Esophagus (tissue), 2 donors: ENCODE measurements around the gene TEAD3. TPM values are rescaled to one million over a fixed set of nuclear protein-coding genes. Genes with fewer than 3 reads are reported as not detected.
"Not testable (repeated sequence)": the region's sequence is repeated elsewhere in the genome, so short reads cannot be mapped to it uniquely, and the experiment has no call there.

Source experiments
- H3K27ac ChIP-seq, 2 donors: one replicate each; pipeline ENCODE4 v1.5.1; 2013; ENCODE audit warnings: low read depth in 2 of 2, mild to moderate bottlenecking in 2 of 2, inconsistent platforms in 1 of 2, low read length in 1 of 2, moderate library complexity in 1 of 2
- H3K27me3 ChIP-seq, 2 donors: one replicate each; pipeline ENCODE4 v1.6.1; 2013; ENCODE audit warnings: low read length in 2 of 2, control low read depth in 1 of 2, mild to moderate bottlenecking in 1 of 2; ENCODE audit not compliant: insufficient read depth in 2 of 2, control insufficient read depth in 1 of 2
- H3K36me3 ChIP-seq, 2 donors: one replicate each; pipeline ENCODE4 v1.6.1; 2013; ENCODE audit warnings: low read length in 1 of 2; ENCODE audit not compliant: control insufficient read depth in 2 of 2, insufficient read depth in 2 of 2
- H3K4me1 ChIP-seq, 2 donors: one replicate each; pipeline ENCODE4 v1.6.1; 2013; ENCODE audit warnings: low read length in 1 of 2; ENCODE audit not compliant: control insufficient read depth in 2 of 2, insufficient read depth in 2 of 2
- H3K4me3 ChIP-seq, 2 donors: one replicate each; pipeline ENCODE4 v1.5.1; 2013; ENCODE audit warnings: low read length in 2 of 2, mild to moderate bottlenecking in 2 of 2, low read depth in 1 of 2, moderate library complexity in 1 of 2
- H3K9me3 ChIP-seq, 2 donors: one replicate each; pipeline ENCODE4 v1.6.1; 2013; ENCODE audit warnings: mild to moderate bottlenecking in 2 of 2, low read depth in 1 of 2, low read length in 1 of 2, moderate library complexity in 1 of 2; ENCODE audit not compliant: control insufficient read depth in 2 of 2, insufficient read depth in 1 of 2
- WGBS, 2 donors: extraction: QIAGEN DNeasy Blood & Tissue Kit; methylation state at CpG; one replicate each; pipeline ENCODE4 v1.1.7; 2013; 5-methylcytosine and 5-hydroxymethylcytosine counted together
- polyA plus RNA-seq, 2 donors: library from polyadenylated mRNA; stranded (reverse); fragments of 200-250 nt; gene quantifications; one replicate each; pipeline ENCODE4 v1.2.3, GENCODE V29; 2013
- donor health status: healthy with polysubstance abuse.
- donor health status: Bipolar disorder and iron deficiency.

The TEAD3 gene
- polyA plus RNA-seq, 2 donors: 28.6 to 29.1 TPM

DNA sequence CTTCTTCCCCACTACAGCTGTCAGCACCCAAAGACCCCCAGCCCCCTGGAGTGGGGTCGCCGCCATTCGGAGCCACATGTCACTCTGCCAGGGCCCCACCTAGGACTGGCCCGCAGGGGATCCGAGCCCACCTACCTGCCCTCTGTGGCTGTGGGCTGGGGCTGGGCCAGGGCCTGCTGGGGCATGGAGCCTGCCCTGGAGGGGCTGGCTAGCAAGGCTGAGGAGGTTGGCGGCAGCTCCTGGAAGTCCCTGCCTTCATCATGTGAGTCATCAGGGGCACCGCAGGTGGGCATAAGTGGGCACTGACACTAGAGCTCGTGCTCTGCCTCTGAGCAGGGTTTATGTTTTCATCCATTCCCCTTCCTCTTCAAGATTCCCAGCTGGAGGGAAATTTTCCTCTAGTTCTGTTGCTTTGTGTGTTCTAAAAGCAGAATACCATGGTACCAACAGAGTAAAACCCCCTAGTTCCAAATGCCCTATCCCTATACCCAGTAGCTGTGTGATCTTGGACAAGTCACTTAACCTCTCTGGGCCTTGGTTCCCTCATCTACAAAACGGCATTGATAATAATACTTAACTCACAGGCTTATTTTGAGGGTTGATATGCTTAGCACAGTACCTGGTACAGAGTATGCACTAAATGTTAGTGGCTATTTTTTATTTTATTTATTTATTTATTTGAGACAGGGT, 53.4 kb downstream of the TEAD3 start:
- Histone ChIP-seq H3K27me3 (no peaks in the 10 kb centered on the region), H3K4me1 (peaks cover 0 to 4% of the 10 kb centered on the region in 2 donors), H3K27ac (peak overlapping the region in 1 of 2 donors; percentile 15), H3K9me3 (no peaks in the 10 kb centered on the region), H3K36me3 (no peaks in the 10 kb centered on the region), H3K4me3 (no peak overlapping the region)
- 54 to 74% methylated on average over 9 of the region's 9 CpGs for WGBS, 2 donors

- H3K9me3 ChIP-seq: no peaks in the 10 kb centered on the region
- 56 to 65% methylated on average over 5 of the region's 5 CpGs for WGBS, 2 donors
- no peaks in the 10 kb centered on the region for H3K27me3 ChIP-seq
- H3K4me3 ChIP-seq: no peak overlapping the region
- H3K36me3 ChIP-seq: no peaks in the 10 kb centered on the region
- H3K4me1 ChIP-seq: peaks cover 0 to 4% of the 10 kb centered on the region in 2 donors
- no peak overlapping the region for H3K27ac ChIP-seq
Measured at GRCh38 chr6:35442693-35443092, 54.2 kb downstream of the TEAD3 start.

DNA sequence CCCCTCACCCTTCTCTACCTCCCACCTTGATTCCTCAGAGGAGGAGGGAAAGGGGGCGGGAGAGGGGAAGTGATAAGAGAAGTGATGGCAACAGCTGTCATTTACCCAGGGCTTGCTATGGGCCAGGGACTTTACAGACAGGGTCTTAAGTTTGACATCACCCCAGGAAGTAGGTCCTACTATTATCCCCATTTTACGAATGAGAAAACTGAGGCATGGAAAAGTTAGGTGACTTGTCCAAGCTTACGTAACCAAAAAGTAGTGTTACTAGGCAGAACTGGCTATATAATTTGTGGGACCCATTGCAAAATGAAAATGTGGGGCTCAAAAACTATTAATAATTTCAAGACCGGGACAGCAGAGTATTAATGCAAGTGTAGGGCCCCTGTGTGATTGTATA, 55.2 kb downstream of the TEAD3 start:
- 93 to 94% methylated on average over 4 of the region's 4 CpGs for WGBS, 2 donors

GRCh38 chr6:35441205-35441604, 55.7 kb downstream of the TEAD3 start:
- H3K4me1 ChIP-seq: peaks cover 0 to 4% of the 10 kb centered on the region in 2 donors
- H3K27me3 ChIP-seq: no peaks in the 10 kb centered on the region
- H3K27ac ChIP-seq: no peak overlapping the region
- no peak overlapping the region for H3K4me3 ChIP-seq
- H3K36me3 ChIP-seq: no peaks in the 10 kb centered on the region
- 87 to 91% methylated on average over 3 of the region's 3 CpGs for WGBS, 2 donors
- no peaks in the 10 kb centered on the region for H3K9me3 ChIP-seq

More for the DNA sequence above, 55.2 kb downstream of the TEAD3 start:
- H3K4me3 ChIP-seq: no peak overlapping the region
- no peaks in the 10 kb centered on the region for H3K9me3 ChIP-seq
- no peak overlapping the region for H3K27ac ChIP-seq
- H3K36me3 ChIP-seq: no peaks in the 10 kb centered on the region
- H3K27me3 ChIP-seq: no peaks in the 10 kb centered on the region
- H3K4me1 ChIP-seq: peaks cover 0 to 4% of the 10 kb centered on the region in 2 donors

DNA sequence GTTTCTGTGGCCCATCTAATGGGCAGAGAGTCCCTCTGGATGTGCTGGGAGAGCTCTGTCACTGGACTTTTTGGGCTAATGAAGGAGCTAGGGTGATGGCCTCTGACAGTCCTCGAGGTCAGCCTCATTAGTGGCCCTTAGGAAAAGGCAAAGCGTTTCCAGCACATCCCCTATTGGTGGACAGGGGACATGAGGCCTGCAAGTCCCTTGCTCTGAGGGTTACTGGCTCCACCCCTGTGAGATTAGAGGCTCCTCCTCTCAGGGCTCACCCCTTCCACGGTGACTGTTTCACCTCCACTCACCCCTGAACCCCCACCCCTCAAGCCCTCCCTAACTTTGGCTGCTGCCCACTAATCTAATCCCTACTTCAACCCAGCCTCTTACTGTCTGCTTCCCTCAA, 57.6 kb downstream of the TEAD3 start:
- Histone ChIP-seq H3K36me3 (no peaks in the 10 kb centered on the region), H3K27me3 (no peaks in the 10 kb centered on the region), H3K4me3 (no peak overlapping the region), H3K9me3 (no peaks in the 10 kb centered on the region), H3K27ac (no peak overlapping the region), H3K4me1 (peaks cover 0 to 4% of the 10 kb centered on the region in 2 donors)
- 50 to 62% methylated on average over 3 of the region's 3 CpGs for WGBS, 2 donors

DNA sequence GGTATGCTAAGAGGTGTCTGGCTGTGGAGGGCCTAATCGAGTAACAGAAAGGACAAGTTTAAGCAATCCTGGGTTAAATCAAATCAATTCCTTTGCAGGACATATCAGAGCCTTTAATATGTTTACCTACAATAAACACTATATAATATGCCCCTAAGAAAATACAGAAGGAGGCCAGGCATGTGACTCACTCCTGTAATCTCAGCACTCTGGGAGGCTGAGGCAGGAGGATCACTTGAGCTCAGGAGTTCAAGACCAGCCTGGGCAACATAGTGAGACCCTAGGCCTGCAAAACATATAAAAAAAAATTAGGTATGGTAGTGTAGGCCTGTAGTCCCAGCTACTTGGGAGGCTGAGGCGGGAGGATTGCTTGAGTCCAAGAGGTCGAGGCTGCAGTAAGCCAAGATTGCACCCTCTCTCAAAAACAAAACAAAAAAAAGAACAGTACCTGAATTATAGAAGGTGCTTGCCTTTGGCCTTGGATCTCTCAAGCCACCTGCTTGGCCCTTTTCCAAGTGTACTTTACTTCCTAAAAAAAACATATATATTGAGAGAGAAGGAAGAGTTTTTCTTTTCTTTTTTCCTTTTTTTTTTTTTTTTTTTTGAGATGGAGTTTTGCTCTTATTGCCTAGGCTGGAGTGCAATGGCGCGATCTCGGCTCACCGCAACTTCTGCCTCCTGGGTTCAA, 58.4 kb downstream of the TEAD3 start:
- not testable (repeated sequence) for H3K4me1 ChIP-seq, H3K27me3 ChIP-seq, H3K36me3 ChIP-seq, H3K4me3 ChIP-seq, H3K27ac ChIP-seq, H3K9me3 ChIP-seq
- 85 to 96% methylated on average over 7 of the region's 7 CpGs for WGBS, 2 donors

DNA sequence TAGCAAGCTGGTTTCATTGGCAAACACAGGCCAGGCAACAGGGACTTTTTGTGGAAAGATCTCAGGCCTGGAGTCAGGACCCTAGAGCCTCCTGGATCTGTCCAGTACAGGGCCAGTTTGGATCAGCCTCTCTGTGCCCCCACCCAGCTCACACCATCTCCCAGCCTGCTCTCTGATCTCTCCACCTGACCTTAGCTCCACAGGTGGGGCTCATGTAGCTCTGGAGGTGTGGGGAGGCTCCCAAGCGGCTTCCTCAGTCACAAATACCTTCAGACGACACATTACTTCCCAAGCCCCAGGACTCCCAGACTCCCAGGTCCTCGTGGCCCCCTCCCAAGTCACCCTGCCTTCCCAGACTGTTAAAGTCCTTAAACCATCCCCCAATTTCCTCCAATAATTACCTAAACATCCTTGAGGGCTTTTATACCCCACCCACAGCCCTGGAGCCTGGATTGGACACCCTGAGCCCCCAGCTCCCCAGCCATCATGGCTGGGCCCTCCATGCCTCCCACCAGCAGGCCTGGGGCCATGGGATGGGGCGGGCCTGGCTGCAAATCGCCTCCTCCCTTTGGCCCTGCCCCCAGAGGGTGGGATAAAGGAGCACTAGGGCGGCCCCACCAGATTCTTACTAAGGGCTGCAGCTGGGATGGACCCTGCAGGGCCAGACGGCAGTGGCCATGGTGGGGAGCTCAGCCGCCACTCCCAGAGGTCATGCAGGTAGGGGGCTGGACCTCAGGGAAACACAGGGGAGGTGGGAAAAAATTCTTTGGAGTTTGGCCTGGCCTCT, 60.6 kb downstream of the TEAD3 start:
- 82 to 84% methylated on average over 8 of the region's 8 CpGs for WGBS, 2 donors
- Histone ChIP-seq H3K36me3 (no peaks in the 10 kb centered on the region), H3K4me3 (no peak overlapping the region), H3K27me3 (no peaks in the 10 kb centered on the region), H3K27ac (no peak overlapping the region), H3K9me3 (no peaks in the 10 kb centered on the region), H3K4me1 (no peaks in the 10 kb centered on the region)

GRCh38 chr6:35435074-35435837, 61.6 kb downstream of the TEAD3 start:
- Histone ChIP-seq H3K9me3 (no peaks in the 10 kb centered on the region), H3K4me1 (no peaks in the 10 kb centered on the region), H3K27me3 (no peaks in the 10 kb centered on the region), H3K27ac (no peak overlapping the region), H3K36me3 (no peaks in the 10 kb centered on the region), H3K4me3 (no peak overlapping the region)
- WGBS, 2 donors: 77 to 80% methylated on average over 16 of the region's 16 CpGs

GRCh38 chr6:35432702-35433101, 64.2 kb downstream of the TEAD3 start:
- not testable (repeated sequence) for H3K27me3 ChIP-seq, H3K27ac ChIP-seq, H3K36me3 ChIP-seq, H3K4me3 ChIP-seq, H3K4me1 ChIP-seq
- WGBS, 2 donors: 67 to 72% methylated on average over 3 of the region's 3 CpGs
- peaks cover 10 to 11% of the 10 kb centered on the region in 2 donors for H3K9me3 ChIP-seq
